Activated T-helper 17 cell treated with anti-CD3 and anti-CD28 coated beads, Interleukin-2, amount 50 U/mL, for 72 hours (primary cell): Measurements from ENCODE around the gene THSD8. TPM values are rescaled to one million over a fixed set of nuclear protein-coding genes. Genes with fewer than 3 reads are reported as not detected.
A peak's percentile ranks its signal among the peaks of the same experiment; 100 is the strongest.

Experiments used
- ATAC-seq: fragments of 150-1000 bp; cut with Tn5 transposase; replicated peaks from 2 replicates; pipeline ENCODE4 v1.10.0; 2021; ENCODE audit warnings: mild to moderate bottlenecking, moderate library complexity
- H3K27ac Mint-ChIP-seq: one replicate; pipeline ENCODE4 v1.8.0; 2022; ENCODE audit warnings: mixed read lengths
- H3K27me3 Mint-ChIP-seq: one replicate; pipeline ENCODE4 v1.8.0; 2022; ENCODE audit warnings: mixed read lengths
- H3K36me3 Mint-ChIP-seq: one replicate; pipeline ENCODE4 v1.8.0; 2022; ENCODE audit warnings: low read depth, mild to moderate bottlenecking, mixed read lengths
- H3K4me1 Mint-ChIP-seq: one replicate; pipeline ENCODE4 v1.8.0; 2022; ENCODE audit warnings: mixed read lengths
- H3K4me3 Mint-ChIP-seq: one replicate; pipeline ENCODE4 v1.8.0; 2022; ENCODE audit warnings: mild to moderate bottlenecking, mixed read lengths
- H3K9me3 Mint-ChIP-seq: one replicate; pipeline ENCODE4 v1.8.0; 2022; ENCODE audit warnings: mixed read lengths
- total RNA-seq, 2 donors: library from RNA; stranded (reverse); gene quantifications; one replicate each; pipeline ENCODE4 v1.2.3, GENCODE V29; 2022

The THSD8 gene
- total RNA-seq, 2 donors from 2014 or later: 25.5 to 32.7 TPM

- no peaks in the 10 kb centered on the region for H3K27me3 Mint-ChIP-seq
- H3K4me1 Mint-ChIP-seq: peaks cover 4% of the 10 kb centered on the region
- no peak overlapping the region for H3K27ac Mint-ChIP-seq
- H3K4me3 Mint-ChIP-seq: no peak overlapping the region
- peaks cover 24% of the 10 kb centered on the region for H3K36me3 Mint-ChIP-seq
- no peaks in the 10 kb centered on the region for H3K9me3 Mint-ChIP-seq
- ATAC-seq: no peak
Observed at GRCh38 chr19:12786141-12786870, 15.6 kb upstream of the THSD8 start.

- Mint-ChIP-seq H3K4me3 (peak overlapping the region; percentile 5), H3K27ac (no peak overlapping the region), H3K36me3 (peaks cover 27% of the 10 kb centered on the region), H3K9me3 (no peaks in the 10 kb centered on the region), H3K4me1 (peaks cover 4% of the 10 kb centered on the region), H3K27me3 (no peaks in the 10 kb centered on the region)
- no peak for ATAC-seq
Observed at GRCh38 chr19:12786952-12787351, 14.9 kb upstream of the THSD8 start.

DNA sequence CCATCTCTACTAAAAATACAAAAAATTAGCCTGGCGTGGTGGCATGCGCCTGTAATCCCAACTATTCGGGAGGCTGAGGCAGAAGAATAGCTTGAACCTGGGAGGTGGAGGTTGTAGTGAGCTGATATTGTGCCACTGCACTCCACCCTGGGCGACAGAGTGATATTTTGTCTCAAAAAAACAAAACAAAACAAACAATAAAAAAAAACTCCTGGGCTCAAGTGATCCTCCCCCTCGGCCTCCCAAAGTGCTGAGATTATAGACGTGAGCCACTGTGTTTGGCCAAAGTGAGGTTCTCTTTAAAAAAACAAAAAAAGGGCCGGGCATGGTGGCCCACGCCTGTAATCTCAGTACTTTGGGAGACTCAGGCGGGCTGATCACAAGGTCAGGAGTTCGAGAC lies 14.4 kb upstream of the THSD8 start:
- Mint-ChIP-seq H3K4me3 (peak overlapping the region; percentile 97), H3K27ac (no peak overlapping the region), H3K4me1 (no peaks in the 10 kb centered on the region), H3K36me3 (peaks cover 29% of the 10 kb centered on the region), H3K27me3 (no peaks in the 10 kb centered on the region), H3K9me3 (no peaks in the 10 kb centered on the region)
- no peak for ATAC-seq

DNA sequence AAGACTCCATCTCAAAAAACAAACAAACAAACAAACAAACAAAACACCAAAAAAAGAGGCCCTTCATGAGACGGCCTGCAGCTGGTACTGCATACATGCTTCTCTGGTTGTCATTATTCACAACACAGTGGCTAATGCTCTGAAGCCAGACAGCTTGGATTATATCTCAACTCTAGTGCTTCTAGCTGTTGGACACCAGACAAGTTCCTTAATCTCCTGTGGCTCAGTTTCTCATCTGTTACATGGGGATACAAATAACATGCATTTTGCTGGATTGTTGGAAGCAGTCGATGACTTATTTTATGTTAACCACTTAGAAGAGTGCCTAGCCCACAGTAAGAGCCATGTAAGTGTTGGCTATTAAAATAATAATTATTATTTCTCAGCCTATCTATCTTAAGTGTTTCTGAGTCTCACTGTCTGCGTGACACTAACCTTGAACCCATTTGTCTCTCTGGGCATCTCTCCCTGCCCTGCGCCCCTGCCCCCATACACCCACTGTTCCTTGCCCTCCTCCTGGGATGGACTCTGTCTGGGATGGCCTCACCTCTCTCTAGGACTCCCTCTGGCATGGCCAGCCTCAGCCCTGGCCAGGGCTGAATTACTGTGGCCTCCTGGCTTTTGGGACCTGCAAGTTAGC lies 13.7 kb upstream of the THSD8 start:
- Mint-ChIP-seq H3K27me3 (no peaks in the 10 kb centered on the region), H3K4me1 (no peaks in the 10 kb centered on the region), H3K27ac (peak overlapping the region; percentile 96), H3K36me3 (peaks cover 36% of the 10 kb centered on the region), H3K9me3 (no peaks in the 10 kb centered on the region), H3K4me3 (peak overlapping the region; percentile 97)
- ATAC-seq: no peak

DNA sequence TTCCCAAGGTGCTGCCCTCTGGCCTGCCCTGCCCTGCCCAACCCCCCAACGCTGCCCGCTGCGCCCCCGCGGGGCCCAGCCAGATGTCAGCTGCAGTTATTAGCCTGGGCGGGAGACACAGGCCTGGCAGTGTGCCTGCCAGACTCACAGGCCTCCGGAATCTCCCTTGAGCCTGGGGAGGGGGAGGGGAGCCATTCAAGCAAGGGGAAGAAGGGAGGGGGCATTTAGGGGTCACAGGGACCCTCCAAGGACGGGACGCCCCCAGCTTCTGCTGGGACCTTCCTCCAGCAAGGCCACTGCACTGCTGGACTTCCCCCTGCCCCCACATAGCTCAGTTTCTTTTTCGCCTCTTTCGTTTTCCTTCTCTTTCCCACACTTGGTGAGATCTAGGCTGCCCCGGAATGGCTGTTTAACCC lies 13.2 kb upstream of the THSD8 start:
- Mint-ChIP-seq H3K9me3 (no peaks in the 10 kb centered on the region), H3K27me3 (no peaks in the 10 kb centered on the region), H3K4me1 (no peaks in the 10 kb centered on the region), H3K4me3 (peak overlapping the region; percentile 97), H3K27ac (peak overlapping the region; percentile 96), H3K36me3 (peaks cover 40% of the 10 kb centered on the region)
- no peak for ATAC-seq

DNA sequence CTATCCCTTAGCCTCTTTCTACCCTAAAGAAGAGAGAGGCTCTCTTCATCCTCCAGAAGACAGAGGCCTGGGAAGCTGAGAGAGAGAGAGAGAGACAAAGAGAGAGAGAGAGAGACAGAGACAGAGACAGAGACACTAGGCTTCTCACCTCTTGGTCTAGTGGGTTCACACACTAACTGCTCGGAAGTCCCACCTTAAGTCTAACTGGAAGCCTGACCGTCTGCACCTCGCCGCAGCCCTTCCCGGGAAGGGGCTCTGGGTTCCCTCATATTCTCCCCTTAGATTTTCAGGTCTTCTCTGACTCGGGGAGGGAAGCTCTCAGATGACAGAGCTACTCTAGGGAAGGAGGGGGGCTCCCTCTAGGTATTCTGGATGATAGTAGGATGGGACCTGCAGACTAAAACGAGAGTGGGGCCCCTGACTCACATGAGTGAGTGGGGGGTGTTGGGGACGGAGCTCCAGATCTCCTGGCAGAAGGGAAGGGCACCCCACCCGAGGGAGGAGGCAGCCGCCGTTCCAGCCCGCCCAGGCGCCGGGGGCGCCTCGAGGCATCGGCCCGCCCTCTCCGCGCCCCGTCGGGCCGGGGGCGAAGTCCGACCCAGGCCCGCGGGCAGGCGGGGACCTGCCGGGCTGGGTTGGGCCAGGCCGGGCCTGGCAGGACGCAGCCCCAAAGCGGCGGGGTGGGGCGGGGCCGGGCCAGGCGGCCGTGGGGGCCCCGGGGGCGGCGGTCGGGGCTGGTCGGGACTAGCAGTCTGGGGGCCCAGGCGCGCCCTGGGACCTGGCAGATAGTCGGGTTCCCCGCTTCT lies 12.6 kb upstream of the THSD8 start:
- peak overlapping the region; percentile 96 for H3K27ac Mint-ChIP-seq
- H3K4me3 Mint-ChIP-seq: peak overlapping the region; percentile 97
- H3K36me3 Mint-ChIP-seq: peaks cover 44% of the 10 kb centered on the region
- no peaks in the 10 kb centered on the region for H3K27me3 Mint-ChIP-seq
- no peaks in the 10 kb centered on the region for H3K9me3 Mint-ChIP-seq
- ATAC-seq: no peak
- H3K4me1 Mint-ChIP-seq: peaks cover 2% of the 10 kb centered on the region

DNA sequence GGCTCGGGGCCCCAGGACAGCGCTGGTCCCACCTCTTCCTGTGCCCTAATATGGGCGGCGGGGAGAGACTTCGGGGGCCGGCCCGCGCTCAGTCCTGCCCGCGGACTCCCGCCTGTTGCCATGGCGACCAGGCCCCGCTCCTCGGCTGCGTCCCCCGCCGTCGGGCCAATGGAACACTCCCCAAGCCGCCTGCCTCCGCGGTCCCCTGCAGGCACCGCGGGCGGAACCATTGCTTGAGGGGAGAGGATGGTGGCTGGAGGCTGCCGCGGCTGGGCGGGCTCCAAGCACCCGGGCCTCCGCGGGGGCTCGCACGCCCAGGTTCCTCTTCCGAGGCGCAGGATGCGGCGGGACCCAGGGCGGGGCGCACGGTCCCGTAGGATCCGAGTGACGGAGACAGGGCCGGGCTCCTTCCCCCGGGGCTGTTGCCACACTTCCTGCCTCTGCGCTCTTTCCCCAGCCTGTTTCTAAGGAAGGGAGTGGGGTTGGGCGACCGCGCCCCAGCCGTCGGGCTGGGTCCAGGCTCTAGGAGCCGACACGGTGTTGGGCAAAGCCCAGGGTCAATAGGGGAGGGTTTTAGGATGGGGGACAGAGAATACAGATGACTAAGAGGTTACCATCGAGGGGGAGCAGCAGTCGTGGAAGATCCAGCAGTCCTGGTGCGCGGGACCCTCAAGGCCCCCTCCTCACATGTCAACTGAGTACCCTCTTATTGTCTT lies 11.8 kb upstream of the THSD8 start:
- peak overlapping the region; percentile 98 for H3K27ac Mint-ChIP-seq
- peaks cover 5% of the 10 kb centered on the region for H3K4me1 Mint-ChIP-seq
- peaks cover 50% of the 10 kb centered on the region for H3K36me3 Mint-ChIP-seq
- ATAC-seq: peak; percentile 62
- H3K4me3 Mint-ChIP-seq: peak overlapping the region; percentile 97
- no peaks in the 10 kb centered on the region for H3K27me3 Mint-ChIP-seq
- no peaks in the 10 kb centered on the region for H3K9me3 Mint-ChIP-seq

GRCh38 chr19:12790628-12791344 lies 11.1 kb upstream of the THSD8 start:
- Mint-ChIP-seq H3K27me3 (no peaks in the 10 kb centered on the region), H3K4me1 (peaks cover 8% of the 10 kb centered on the region), H3K4me3 (peak overlapping the region; percentile 97), H3K9me3 (no peaks in the 10 kb centered on the region), H3K36me3 (peaks cover 50% of the 10 kb centered on the region), H3K27ac (peak overlapping the region; percentile 98)
- ATAC-seq: no peak

DNA sequence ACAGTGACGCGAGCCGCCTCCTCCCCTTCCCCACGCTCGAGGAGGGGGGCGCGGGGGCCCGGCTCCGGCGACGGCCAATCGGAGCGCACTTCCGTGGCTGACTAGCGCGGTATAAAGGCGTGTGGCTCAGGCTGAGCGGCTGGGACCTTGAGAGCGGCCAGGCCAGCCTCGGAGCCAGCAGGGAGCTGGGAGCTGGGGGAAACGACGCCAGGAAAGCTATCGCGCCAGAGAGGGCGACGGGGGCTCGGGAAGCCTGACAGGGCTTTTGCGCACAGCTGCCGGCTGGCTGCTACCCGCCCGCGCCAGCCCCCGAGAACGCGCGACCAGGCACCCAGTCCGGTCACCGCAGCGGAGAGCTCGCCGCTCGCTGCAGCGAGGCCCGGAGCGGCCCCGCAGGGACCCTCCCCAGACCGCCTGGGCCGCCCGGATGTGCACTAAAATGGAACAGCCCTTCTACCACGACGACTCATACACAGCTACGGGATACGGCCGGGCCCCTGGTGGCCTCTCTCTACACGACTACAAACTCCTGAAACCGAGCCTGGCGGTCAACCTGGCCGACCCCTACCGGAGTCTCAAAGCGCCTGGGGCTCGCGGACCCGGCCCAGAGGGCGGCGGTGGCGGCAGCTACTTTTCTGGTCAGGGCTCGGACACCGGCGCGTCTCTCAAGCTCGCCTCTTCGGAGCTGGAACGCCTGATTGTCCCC lies 10.4 kb upstream of the THSD8 start, which contains the start of gene JUNB:
TSS of gene JUNB (plus strand) at position 142 of the 706 bp plus-strand sequence. CDS start at position 428, 286 bp downstream.
- H3K27me3 Mint-ChIP-seq: no peaks in the 10 kb centered on the region
- peaks cover 15% of the 10 kb centered on the region for H3K4me1 Mint-ChIP-seq
- peaks cover 54% of the 10 kb centered on the region for H3K36me3 Mint-ChIP-seq
- peak within 1 kb of the TSS; percentile 97 for H3K4me3 Mint-ChIP-seq
- ATAC-seq: peak; percentile 47
- peak within 1 kb of the TSS; percentile 98 for H3K27ac Mint-ChIP-seq
- H3K9me3 Mint-ChIP-seq: no peaks in the 10 kb centered on the region

DNA sequence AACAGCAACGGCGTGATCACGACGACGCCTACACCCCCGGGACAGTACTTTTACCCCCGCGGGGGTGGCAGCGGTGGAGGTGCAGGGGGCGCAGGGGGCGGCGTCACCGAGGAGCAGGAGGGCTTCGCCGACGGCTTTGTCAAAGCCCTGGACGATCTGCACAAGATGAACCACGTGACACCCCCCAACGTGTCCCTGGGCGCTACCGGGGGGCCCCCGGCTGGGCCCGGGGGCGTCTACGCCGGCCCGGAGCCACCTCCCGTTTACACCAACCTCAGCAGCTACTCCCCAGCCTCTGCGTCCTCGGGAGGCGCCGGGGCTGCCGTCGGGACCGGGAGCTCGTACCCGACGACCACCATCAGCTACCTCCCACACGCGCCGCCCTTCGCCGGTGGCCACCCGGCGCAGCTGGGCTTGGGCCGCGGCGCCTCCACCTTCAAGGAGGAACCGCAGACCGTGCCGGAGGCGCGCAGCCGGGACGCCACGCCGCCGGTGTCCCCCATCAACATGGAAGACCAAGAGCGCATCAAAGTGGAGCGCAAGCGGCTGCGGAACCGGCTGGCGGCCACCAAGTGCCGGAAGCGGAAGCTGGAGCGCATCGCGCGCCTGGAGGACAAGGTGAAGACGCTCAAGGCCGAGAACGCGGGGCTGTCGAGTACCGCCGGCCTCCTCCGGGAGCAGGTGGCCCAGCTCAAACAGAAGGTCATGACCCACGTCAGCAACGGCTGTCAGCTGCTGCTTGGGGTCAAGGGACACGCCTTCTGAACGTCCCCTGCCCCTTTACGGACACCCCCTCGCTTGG lies 9.6 kb upstream of the THSD8 start:
- ATAC-seq: no peak
- peak overlapping the region; percentile 98 for H3K27ac Mint-ChIP-seq
- H3K4me1 Mint-ChIP-seq: peaks cover 17% of the 10 kb centered on the region
- H3K4me3 Mint-ChIP-seq: peak overlapping the region; percentile 97
- H3K27me3 Mint-ChIP-seq: no peaks in the 10 kb centered on the region
- H3K36me3 Mint-ChIP-seq: peaks cover 61% of the 10 kb centered on the region
- H3K9me3 Mint-ChIP-seq: no peaks in the 10 kb centered on the region

GRCh38 chr19:12792853-12793289 lies 9.0 kb upstream of the THSD8 start:
- H3K4me1 Mint-ChIP-seq: peaks cover 17% of the 10 kb centered on the region
- H3K27me3 Mint-ChIP-seq: no peaks in the 10 kb centered on the region
- peak overlapping the region; percentile 97 for H3K4me3 Mint-ChIP-seq
- peaks cover 67% of the 10 kb centered on the region for H3K36me3 Mint-ChIP-seq
- peak overlapping the region; percentile 98 for H3K27ac Mint-ChIP-seq
- no peaks in the 10 kb centered on the region for H3K9me3 Mint-ChIP-seq
- ATAC-seq: no peak

DNA sequence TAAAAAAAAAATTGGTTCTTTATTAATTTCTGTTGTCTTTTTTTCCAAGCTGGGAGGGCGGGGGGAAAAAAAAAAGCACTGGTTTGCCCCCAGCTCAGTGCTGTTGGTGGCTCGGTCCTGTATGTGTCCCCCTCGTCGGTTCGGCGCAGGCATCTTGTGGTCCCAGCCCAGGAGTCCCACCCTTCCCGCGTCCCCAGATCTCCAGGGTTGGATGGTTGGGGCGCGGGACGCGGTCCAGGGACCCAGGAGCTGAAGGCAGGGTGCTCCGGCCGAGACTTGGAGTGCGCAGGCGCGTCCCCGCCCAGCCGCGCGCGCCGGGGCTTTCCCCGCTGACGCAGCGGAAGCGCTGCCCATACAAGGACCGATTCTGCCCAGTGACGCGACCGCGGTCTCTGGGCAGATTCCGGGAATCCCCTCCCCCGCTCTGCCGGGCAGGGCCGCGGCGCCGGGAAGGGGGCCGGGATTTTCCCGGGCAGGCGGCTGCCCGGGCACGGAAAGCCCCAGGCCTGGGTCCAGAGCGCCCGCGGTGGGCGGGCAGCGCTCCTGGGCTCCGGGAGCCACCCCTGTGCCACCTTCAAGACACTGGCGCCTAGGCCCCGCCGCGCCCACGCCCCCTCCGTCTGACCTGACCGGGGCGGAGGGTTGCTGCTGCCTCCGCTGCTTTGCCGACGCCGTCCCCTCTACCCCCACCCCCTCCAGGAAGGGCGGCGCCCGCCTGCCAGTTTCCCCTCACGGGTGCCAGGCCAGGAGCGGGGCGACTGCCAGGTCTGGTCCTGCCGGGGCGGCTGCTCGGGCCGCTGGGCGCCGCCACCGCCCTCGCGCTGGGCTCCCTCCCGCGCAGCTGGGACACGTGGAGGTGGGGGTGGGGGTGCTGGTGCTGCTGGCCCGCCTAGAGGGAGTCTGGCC lies 8.3 kb upstream of the THSD8 start:
- peak overlapping the region; percentile 97 for H3K4me3 Mint-ChIP-seq
- peak; percentile 40 for ATAC-seq
- peaks cover 70% of the 10 kb centered on the region for H3K36me3 Mint-ChIP-seq
- peak overlapping the region; percentile 98 for H3K27ac Mint-ChIP-seq
- no peaks in the 10 kb centered on the region for H3K9me3 Mint-ChIP-seq
- H3K4me1 Mint-ChIP-seq: peaks cover 17% of the 10 kb centered on the region
- no peaks in the 10 kb centered on the region for H3K27me3 Mint-ChIP-seq
